Measurements from ENCODE around the gene MAP3K4. TPM values are rescaled to one million over a fixed set of nuclear protein-coding genes. Genes with fewer than 3 reads are reported as not detected.

The MAP3K4 gene
- polyA plus RNA-seq, 1 donor from 2014 or later, result 31.0 TPM

- Histone ChIP-seq H3K4me2 (ENCODE audit: low read length) (no peak overlapping the region), H4K20me1 (ENCODE audit: insufficient read depth) (no peaks in the 10 kb centered on the region), H3K27ac (ENCODE audit: low read length) (no peak overlapping the region), H3K9me3 (ENCODE audit: low read length) (no peaks in the 10 kb centered on the region), H3F3A (ENCODE audit: insufficient read depth, low read length, poor library complexity, severe bottlenecking) (no peaks in the 10 kb centered on the region), H3K27me3 (ENCODE audit: insufficient read depth, low read depth, low read length) (no peaks in the 10 kb centered on the region), H3K79me2 (replicated peaks; ENCODE audit: insufficient read depth, low read length) (no peaks in the 10 kb centered on the region), H3K9me2 (ENCODE audit: insufficient read depth, low read length) (no peaks in the 10 kb centered on the region), H3K36me3 (ENCODE audit: insufficient read depth, low read length) (peaks cover 4% of the 10 kb centered on the region), H2AFZ (ENCODE audit: low read depth, low read length) (no peak overlapping the region), H3K9ac (ENCODE audit: low read length) (no peak overlapping the region), H3K4me3 (ENCODE audit: low read length) (no peak overlapping the region)
- TF ChIP-seq MXI1 (conservative IDR thresholded peaks at IDR 0.05; ENCODE audit: poor library complexity, severe bottlenecking), result no peak
- TF ChIP-seq CTCF (IDR thresholded peaks at IDR 0.05; ENCODE audit: poor library complexity, severe bottlenecking), result no peak
- no peak for TF ChIP-seq SMC3 (conservative IDR thresholded peaks at IDR 0.05; ENCODE audit: poor library complexity)
- TF ChIP-seq REST (IDR thresholded peaks at IDR 0.05; ENCODE audit: borderline replicate concordance), result no peak
- no peak for TF ChIP-seq POLR2AphosphoS5 (IDR thresholded peaks at IDR 0.05)
- TF ChIP-seq RAD21 (conservative IDR thresholded peaks at IDR 0.05), result no peak
- no peak for TF ChIP-seq EP300 (conservative IDR thresholded peaks at IDR 0.05; ENCODE audit: poor library complexity, severe bottlenecking)
- TF ChIP-seq TAF1 (IDR thresholded peaks at IDR 0.05; ENCODE audit: low read depth), result no peak
- no peak for TF ChIP-seq EZH2 (IDR thresholded peaks at IDR 0.05; ENCODE audit: borderline replicate concordance, insufficient read depth, low read length, poor library complexity, severe bottlenecking)
These were observed 147.2 kb downstream of the MAP3K4 start for GRCh38 chr6:161138543-161139303.

GRCh38 chr6:161139304-161139765, 147.8 kb downstream of the MAP3K4 start:
- Histone ChIP-seq H3K27me3 (ENCODE audit: insufficient read depth, low read depth, low read length) (no peaks in the 10 kb centered on the region), H2AFZ (ENCODE audit: low read depth, low read length) (no peak overlapping the region), H4K20me1 (ENCODE audit: insufficient read depth) (no peaks in the 10 kb centered on the region), H3K9ac (ENCODE audit: low read length) (no peak overlapping the region), H3K79me2 (replicated peaks; ENCODE audit: insufficient read depth, low read length) (no peaks in the 10 kb centered on the region), H3K4me2 (ENCODE audit: low read length) (no peak overlapping the region), H3K36me3 (ENCODE audit: insufficient read depth, low read length) (peaks cover 4% of the 10 kb centered on the region), H3K4me3 (ENCODE audit: low read length) (no peak overlapping the region), H3K27ac (ENCODE audit: low read length) (no peak overlapping the region), H3K9me3 (ENCODE audit: low read length) (no peaks in the 10 kb centered on the region), H3K9me2 (ENCODE audit: insufficient read depth, low read length) (no peaks in the 10 kb centered on the region), H3F3A (ENCODE audit: insufficient read depth, low read length, poor library complexity, severe bottlenecking) (no peaks in the 10 kb centered on the region)
- TF ChIP-seq REST (IDR thresholded peaks at IDR 0.05; ENCODE audit: borderline replicate concordance), result no peak
- no peak for TF ChIP-seq RAD21 (conservative IDR thresholded peaks at IDR 0.05)
- no peak for TF ChIP-seq MXI1 (conservative IDR thresholded peaks at IDR 0.05; ENCODE audit: poor library complexity, severe bottlenecking)
- TF ChIP-seq CTCF (IDR thresholded peaks at IDR 0.05; ENCODE audit: poor library complexity, severe bottlenecking), result no peak
- TF ChIP-seq TAF1 (IDR thresholded peaks at IDR 0.05; ENCODE audit: low read depth), result no peak
- no peak for TF ChIP-seq EP300 (conservative IDR thresholded peaks at IDR 0.05; ENCODE audit: poor library complexity, severe bottlenecking)
- TF ChIP-seq EZH2 (IDR thresholded peaks at IDR 0.05; ENCODE audit: borderline replicate concordance, insufficient read depth, low read length, poor library complexity, severe bottlenecking), result no peak
